KOPT-K1 (cell line): ENCODE measurements around the gene SORCS1.

ENCODE experiments used
- H3K27ac ChIP-seq: fragments of 200-600 bp; sonication (generic); 2 replicates; pipeline ENCODE4 v1.5.1; 2016; ENCODE audit warnings: antibody characterized with exemption, mild to moderate bottlenecking, low read depth, low read length; ENCODE audit not compliant: poor library complexity, severe bottlenecking
- H3K36me3 ChIP-seq: fragments of 200-600 bp; sonication (generic); 2 replicates; pipeline ENCODE4 v1.5.1; 2017; ENCODE audit warnings: antibody characterized with exemption, mild to moderate bottlenecking, low read length, moderate library complexity; ENCODE audit not compliant: insufficient read depth
- H3K9me3 ChIP-seq: fragments of 200-600 bp; sonication (generic); 2 replicates; pipeline ENCODE4 v1.5.1; 2017; ENCODE audit warnings: antibody characterized with exemption, low read length, mild to moderate bottlenecking; ENCODE audit not compliant: insufficient read depth, poor library complexity, severe bottlenecking

The SORCS1 gene

DNA sequence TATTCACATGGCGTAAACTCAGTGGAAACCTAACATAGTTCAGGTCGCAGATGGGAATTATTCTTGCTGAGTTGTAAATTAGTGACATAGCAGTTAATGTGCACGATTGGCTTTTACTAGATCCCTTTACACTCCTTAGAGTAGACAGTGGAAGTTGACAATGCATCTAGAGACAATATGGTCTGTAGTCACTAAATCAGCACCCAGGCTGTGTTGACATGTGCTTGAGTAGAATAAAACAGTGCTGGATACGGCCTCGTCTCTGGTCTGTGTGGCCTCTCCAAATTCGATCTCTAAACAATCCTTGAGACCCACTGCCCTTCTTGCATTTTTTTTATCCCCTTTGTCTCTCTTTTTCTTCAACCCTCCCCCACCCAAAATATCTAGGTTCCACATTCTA lies 615.7 kb downstream of the SORCS1 start:
- no peaks in the 10 kb centered on the region for H3K9me3 ChIP-seq
- H3K27ac ChIP-seq, result no peak overlapping the region
- H3K36me3 ChIP-seq, result no peaks in the 10 kb centered on the region

DNA sequence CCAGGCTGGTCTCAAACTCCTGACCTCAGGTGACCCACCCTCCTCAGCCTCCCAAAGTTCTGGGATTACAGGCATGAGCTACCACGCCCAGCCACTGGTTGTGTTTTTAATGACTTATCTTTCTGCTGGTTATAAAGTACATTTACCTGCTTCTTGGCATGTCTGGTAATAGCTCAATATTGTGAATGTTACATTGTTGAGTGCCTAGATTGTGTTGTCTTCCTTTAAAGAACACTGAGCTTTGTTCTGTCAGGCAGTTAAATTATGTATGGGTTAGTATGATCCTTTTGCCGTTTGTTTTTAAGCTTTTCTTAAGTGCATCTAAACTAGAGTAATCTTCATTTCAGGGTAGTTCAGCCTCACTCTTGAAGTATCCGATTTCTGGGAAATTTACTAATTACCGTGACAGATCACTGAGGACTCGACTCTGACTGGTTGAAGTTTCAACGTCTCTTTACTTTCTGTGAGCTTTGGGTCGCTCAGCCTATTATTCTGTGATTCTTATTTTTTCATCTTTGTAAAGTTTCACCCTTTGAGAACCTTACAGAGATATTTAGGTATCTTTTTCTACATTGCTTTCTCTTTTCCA lies 617.4 kb downstream of the SORCS1 start:
- H3K27ac ChIP-seq, result no peak overlapping the region
- H3K36me3 ChIP-seq, result no peaks in the 10 kb centered on the region
- H3K9me3 ChIP-seq, result no peaks in the 10 kb centered on the region

DNA sequence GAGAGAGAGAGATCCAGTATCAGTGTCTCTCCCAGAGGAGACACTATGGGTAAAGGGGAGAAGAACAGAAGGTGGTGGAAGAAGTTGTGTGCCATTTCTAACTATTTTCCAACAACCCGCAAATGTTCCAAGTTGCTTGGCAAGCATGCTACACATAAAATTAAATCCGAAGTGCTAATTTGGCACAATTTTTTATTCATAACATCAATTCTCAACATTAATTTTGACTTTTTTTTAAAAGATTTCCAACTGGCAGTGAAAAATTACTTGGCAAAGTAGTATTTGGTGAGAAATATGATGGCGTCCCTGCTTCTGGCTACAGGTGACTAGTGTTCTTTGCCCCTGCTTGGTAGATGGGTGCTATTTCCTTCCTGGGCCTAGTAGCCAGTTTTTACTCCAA lies 622.0 kb downstream of the SORCS1 start:
- H3K27ac ChIP-seq, result no peak overlapping the region
- no peaks in the 10 kb centered on the region for H3K36me3 ChIP-seq
- no peaks in the 10 kb centered on the region for H3K9me3 ChIP-seq

DNA sequence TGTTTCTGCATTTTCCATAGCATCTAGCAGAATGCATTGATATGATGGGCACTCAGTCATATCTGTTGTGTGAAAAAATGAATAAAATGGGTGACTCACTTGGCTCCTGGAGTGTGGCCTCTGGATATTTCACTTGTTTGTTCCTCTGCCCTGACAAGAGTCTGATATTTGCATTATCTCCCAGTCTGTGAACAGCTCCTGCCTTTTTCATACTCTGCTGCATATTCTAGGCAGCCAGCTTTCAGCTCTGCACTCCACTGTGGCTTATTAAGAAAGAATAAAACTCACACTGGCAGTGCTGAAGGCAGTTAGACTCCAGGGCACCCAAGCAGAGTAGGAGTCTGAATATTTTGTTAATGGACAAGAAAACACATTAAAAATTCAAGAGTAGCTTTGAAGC lies 623.9 kb downstream of the SORCS1 start:
- Histone ChIP-seq H3K27ac (no peak overlapping the region), H3K9me3 (no peaks in the 10 kb centered on the region), H3K36me3 (no peaks in the 10 kb centered on the region)

DNA sequence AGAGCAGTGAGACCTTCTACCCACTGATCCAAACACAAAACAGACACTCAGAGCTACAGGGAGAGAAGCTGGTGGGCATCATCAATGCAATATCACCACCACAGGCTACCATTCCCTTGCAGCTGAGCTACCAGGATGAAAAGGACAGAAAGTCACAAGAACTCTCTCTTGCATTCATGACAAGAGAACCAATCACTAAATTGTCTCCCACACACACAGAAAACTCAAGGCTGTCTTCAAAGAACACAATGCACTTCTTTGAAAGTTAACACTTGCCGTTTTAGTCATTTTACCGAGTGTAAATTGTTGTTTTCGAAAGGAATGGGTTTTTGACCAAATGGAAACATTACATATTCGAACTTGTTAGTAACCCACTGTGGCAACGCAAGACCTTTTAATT lies 626.6 kb downstream of the SORCS1 start:
- H3K9me3 ChIP-seq, result no peaks in the 10 kb centered on the region
- H3K36me3 ChIP-seq, result no peaks in the 10 kb centered on the region
- H3K27ac ChIP-seq, result no peak overlapping the region

DNA sequence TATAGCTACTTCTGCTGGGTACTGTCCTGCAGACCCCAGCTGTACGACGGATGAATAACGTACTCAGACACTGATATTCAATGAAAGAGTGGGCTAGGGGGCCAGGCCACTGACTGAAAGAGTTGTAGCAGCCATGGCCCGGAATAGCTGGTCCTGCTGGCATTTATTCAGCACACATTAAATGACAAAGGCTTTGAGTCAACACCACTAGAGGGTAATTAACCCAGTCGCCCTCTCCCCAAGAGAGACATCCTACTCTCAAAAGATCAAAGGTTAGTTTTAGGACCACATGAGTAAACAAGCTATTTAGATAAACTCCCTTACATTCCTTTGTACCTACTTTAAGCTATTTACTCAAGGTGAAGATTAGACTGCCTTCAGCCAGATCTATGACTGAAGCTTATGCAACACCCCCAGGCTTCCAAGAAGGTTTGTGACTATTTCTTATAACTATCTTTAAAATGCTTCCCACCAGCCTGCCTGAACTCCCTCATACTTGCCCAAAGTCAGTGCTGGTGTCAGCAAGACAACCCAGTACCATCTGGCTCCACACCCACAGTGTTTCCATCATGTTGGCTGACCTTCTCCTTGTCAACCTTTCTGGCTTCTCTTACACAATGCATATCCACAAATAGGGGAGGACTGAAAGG lies 629.1 kb downstream of the SORCS1 start:
- Histone ChIP-seq H3K9me3 (no peaks in the 10 kb centered on the region), H3K36me3 (no peaks in the 10 kb centered on the region), H3K27ac (no peak overlapping the region)

DNA sequence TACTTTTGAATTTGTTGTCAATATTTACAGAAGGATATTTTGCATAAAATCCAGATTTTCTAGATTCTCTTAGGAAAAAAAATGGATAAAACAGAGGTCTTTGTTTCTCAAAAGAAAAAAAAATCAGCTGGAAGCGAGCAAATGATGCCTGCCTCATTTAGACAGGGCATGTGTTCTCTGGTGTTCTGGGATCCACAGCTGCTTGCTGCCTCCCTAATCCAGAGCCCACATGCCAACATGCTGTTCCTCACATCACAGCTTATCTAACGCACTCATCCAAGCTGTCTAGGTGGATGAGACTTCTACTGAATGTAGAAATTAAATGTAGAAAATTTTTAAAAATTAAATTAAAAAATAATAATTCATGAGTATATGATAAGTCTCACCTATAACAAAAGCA lies 630.1 kb downstream of the SORCS1 start:
- no peaks in the 10 kb centered on the region for H3K36me3 ChIP-seq
- H3K27ac ChIP-seq, result no peak overlapping the region
- no peaks in the 10 kb centered on the region for H3K9me3 ChIP-seq

DNA sequence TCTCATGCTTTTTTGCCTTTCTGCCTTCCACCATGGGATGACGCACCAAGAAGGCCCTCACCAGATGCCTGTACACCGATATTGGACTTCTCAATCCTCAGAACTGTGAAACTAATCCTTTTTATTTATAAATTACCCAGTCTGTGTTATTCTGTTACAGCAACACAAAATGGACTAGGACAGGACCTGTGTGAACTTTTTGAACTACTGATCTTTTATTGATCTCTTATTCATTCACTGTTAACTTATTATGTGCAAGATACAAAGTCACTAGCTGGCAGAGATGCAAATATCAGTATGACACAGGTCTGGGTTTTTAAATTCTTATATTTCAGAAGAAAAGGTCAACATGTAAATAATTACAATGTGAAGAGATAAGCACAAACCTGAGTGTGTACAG lies 635.8 kb downstream of the SORCS1 start:
- Histone ChIP-seq H3K27ac (no peak overlapping the region), H3K9me3 (no peaks in the 10 kb centered on the region), H3K36me3 (no peaks in the 10 kb centered on the region)

DNA sequence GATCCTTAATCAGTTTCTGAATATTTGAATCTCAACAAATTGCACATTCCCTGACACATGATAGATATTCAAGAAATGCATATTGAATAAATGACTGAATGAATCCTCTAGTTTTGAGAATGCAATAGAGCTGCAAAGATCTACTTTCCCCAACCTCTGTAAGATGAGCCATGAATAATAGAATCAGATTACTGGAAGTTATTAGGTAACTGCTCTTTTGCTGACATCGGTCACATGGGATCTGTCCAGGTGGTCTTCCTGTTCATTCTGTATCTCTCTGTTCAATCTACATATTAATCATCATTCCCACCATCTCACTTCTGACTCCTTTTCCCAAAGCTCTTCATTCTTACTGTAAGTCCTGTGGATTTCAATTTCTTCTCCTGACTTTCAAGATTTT lies 638.7 kb downstream of the SORCS1 start:
- Histone ChIP-seq H3K27ac (no peak overlapping the region), H3K9me3 (no peaks in the 10 kb centered on the region), H3K36me3 (no peaks in the 10 kb centered on the region)
